Epithelial cell of prostate (primary cell): ENCODE results near the gene C1QTNF9.
"Not testable (repeated sequence)": the region's sequence is repeated elsewhere in the genome, so short reads cannot be mapped to it uniquely, and the experiment has no call there.

Source experiments
- DNase-seq: peaks from one replicate; pipeline ENCODE4 v3.0.0-alpha.2; 2011; ENCODE audit warnings: low read depth, low spot score
- H3K27ac ChIP-seq: fragments of 450-650 bp; 2 replicates; pipeline ENCODE4 v1.5.1; 2017; ENCODE audit warnings: mild to moderate bottlenecking

The C1QTNF9 gene

GRCh38 chr13:24318878-24319277 lies 9.5 kb downstream of the C1QTNF9 start:
- H3K27ac ChIP-seq: not testable (repeated sequence)

GRCh38 chr13:24319641-24320040 lies 10.3 kb downstream of the C1QTNF9 start:
- not testable (repeated sequence) for H3K27ac ChIP-seq, DNase-seq

More at GRCh38 chr13:24318878-24319277, 9.5 kb downstream of the C1QTNF9 start:
- DNase-seq: not testable (repeated sequence)

GRCh38 chr13:24321416-24321815 lies 12.0 kb downstream of the C1QTNF9 start:
- not testable (repeated sequence) for DNase-seq, H3K27ac ChIP-seq

- H3K27ac ChIP-seq, DNase-seq: not testable (repeated sequence)
These were observed 13.1 kb downstream of the C1QTNF9 start for GRCh38 chr13:24322470-24322869.

- no peak overlapping the region for H3K27ac ChIP-seq
- no peak for DNase-seq
These were observed 13.8 kb downstream of the C1QTNF9 start for GRCh38 chr13:24323036-24323738.

- DNase-seq: no peak
- no peak overlapping the region for H3K27ac ChIP-seq
These were observed 14.3 kb downstream of the C1QTNF9 start for GRCh38 chr13:24323739-24324075.

- H3K27ac ChIP-seq, DNase-seq: not testable (repeated sequence)
These were observed 18.2 kb downstream of the C1QTNF9 start for GRCh38 chr13:24327598-24327997.

- no peak overlapping the region for H3K27ac ChIP-seq
- DNase-seq: no peak
These were observed 18.8 kb downstream of the C1QTNF9 start for GRCh38 chr13:24328145-24328544.

- DNase-seq: no peak
- no peak overlapping the region for H3K27ac ChIP-seq
These were observed 29.3 kb downstream of the C1QTNF9 start for GRCh38 chr13:24338721-24339120.

GRCh38 chr13:24339937-24340607 lies 30.7 kb downstream of the C1QTNF9 start:
- no peak for DNase-seq
- H3K27ac ChIP-seq: no peak overlapping the region

GRCh38 chr13:24340608-24340955 lies 31.2 kb downstream of the C1QTNF9 start:
- no peak for DNase-seq
- H3K27ac ChIP-seq: peak overlapping the region; percentile 32

GRCh38 chr13:24341439-24341838 lies 32.1 kb downstream of the C1QTNF9 start:
- DNase-seq: peak; percentile 8
- peak overlapping the region; percentile 32 for H3K27ac ChIP-seq

- peak overlapping the region; percentile 84 for H3K27ac ChIP-seq
- no peak for DNase-seq
These were observed 39.0 kb downstream of the C1QTNF9 start for GRCh38 chr13:24348385-24348784.

- DNase-seq: peak; percentile 68
- peak overlapping the region; percentile 84 for H3K27ac ChIP-seq
These were observed 39.6 kb downstream of the C1QTNF9 start for GRCh38 chr13:24348797-24349515.

GRCh38 chr13:24349778-24350664 lies 40.6 kb downstream of the C1QTNF9 start:
- peak overlapping the region; percentile 84 for H3K27ac ChIP-seq
- not testable (repeated sequence) for DNase-seq

GRCh38 chr13:24351423-24351822 lies 42.0 kb downstream of the C1QTNF9 start:
- H3K27ac ChIP-seq: no peak overlapping the region
- DNase-seq: no peak

- peak overlapping the region; percentile 65 for H3K27ac ChIP-seq
- DNase-seq: peak; percentile 10
These were observed 44.4 kb downstream of the C1QTNF9 start for GRCh38 chr13:24353736-24354135.

- no peak overlapping the region for H3K27ac ChIP-seq
- no peak for DNase-seq
These were observed 45.7 kb downstream of the C1QTNF9 start for GRCh38 chr13:24355103-24355502.

GRCh38 chr13:24356270-24356669 lies 46.9 kb downstream of the C1QTNF9 start:
- H3K27ac ChIP-seq: no peak overlapping the region
- no peak for DNase-seq

- no peak overlapping the region for H3K27ac ChIP-seq
- DNase-seq: no peak
These were observed 47.5 kb downstream of the C1QTNF9 start for GRCh38 chr13:24356837-24357236.
